NT2/D1 (cell line): Measurements from ENCODE around the gene MSANTD7.
A peak's percentile ranks its signal among the peaks of the same experiment; 100 is the strongest.

Experiments used
- DNase-seq: peaks from one replicate; pipeline ENCODE4 v3.0.0-alpha.2; 2011; ENCODE audit warnings: low read depth, low spot score
- H3K27me3 ChIP-seq: 2 replicates; pipeline ENCODE4 v1.6.0; 2011; ENCODE audit warnings: mild to moderate bottlenecking; ENCODE audit not compliant: insufficient read length, insufficient read depth
- H3K36me3 ChIP-seq: 2 replicates; pipeline ENCODE4 v1.6.1; 2011; ENCODE audit warnings: mild to moderate bottlenecking, low read length, mixed read lengths; ENCODE audit not compliant: insufficient read depth, insufficient read length
- H3K4me1 ChIP-seq: 2 replicates; pipeline ENCODE4 v1.5.1; 2011; ENCODE audit not compliant: insufficient read depth, insufficient read length
- H3K4me3 ChIP-seq: 2 replicates; pipeline ENCODE4 v1.5.1; 2011; ENCODE audit warnings: low read depth; ENCODE audit not compliant: insufficient read length
- H3K9ac ChIP-seq: 2 replicates; pipeline ENCODE4 v1.6.0; 2011; ENCODE audit warnings: low read depth; ENCODE audit not compliant: insufficient read length
- H3K9me3 ChIP-seq: 2 replicates; pipeline ENCODE4 v1.5.1; 2011; ENCODE audit warnings: mild to moderate bottlenecking, low read length; ENCODE audit not compliant: insufficient read depth
- SUZ12 ChIP-seq: IDR thresholded peaks from 2 replicates; pipeline ENCODE4 v1.6.1; 2011; ENCODE audit not compliant: insufficient read length, insufficient read depth; ENCODE audit errors: extremely low read depth
- YY1 ChIP-seq: IDR thresholded peaks from 2 replicates; pipeline ENCODE4 v1.6.1; 2011; ENCODE audit not compliant: insufficient read length, insufficient read depth
- ZNF274 ChIP-seq: IDR thresholded peaks from 2 replicates; pipeline ENCODE4 v1.6.1; 2011; ENCODE audit warnings: mild to moderate bottlenecking, low read depth, low read length

MSANTD7 gene

GRCh38 chr10:14823966-14824365, 14.1 kb upstream of the MSANTD7 start:
- no peaks in the 10 kb centered on the region for H3K36me3 ChIP-seq
- H3K4me3 ChIP-seq, result no peak overlapping the region
- H3K4me1 ChIP-seq, result no peaks in the 10 kb centered on the region
- H3K27me3 ChIP-seq, result no peaks in the 10 kb centered on the region
- H3K9me3 ChIP-seq, result no peaks in the 10 kb centered on the region
- no peak for DNase-seq
- no peak overlapping the region for H3K9ac ChIP-seq
- no peak for TF ChIP-seq SUZ12
- TF ChIP-seq ZNF274, result no peak
- TF ChIP-seq YY1, result no peak

GRCh38 chr10:14826076-14826829, 11.9 kb upstream of the MSANTD7 start:
- Histone ChIP-seq H3K27me3 (no peaks in the 10 kb centered on the region), H3K4me1 (no peaks in the 10 kb centered on the region), H3K36me3 (no peaks in the 10 kb centered on the region), H3K9ac (no peak overlapping the region), H3K4me3 (no peak overlapping the region), H3K9me3 (no peaks in the 10 kb centered on the region)
- TF ChIP-seq YY1 (no peak), SUZ12 (no peak), ZNF274 (no peak)
- no peak for DNase-seq

- no peaks in the 10 kb centered on the region for H3K36me3 ChIP-seq
- TF ChIP-seq ZNF274 (no peak), YY1 (no peak), SUZ12 (no peak)
- H3K9me3 ChIP-seq, result no peaks in the 10 kb centered on the region
- H3K4me3 ChIP-seq, result no peak overlapping the region
- no peak for DNase-seq
- no peaks in the 10 kb centered on the region for H3K27me3 ChIP-seq
- H3K4me1 ChIP-seq, result no peaks in the 10 kb centered on the region
- no peak overlapping the region for H3K9ac ChIP-seq
Measured at GRCh38 chr10:14833106-14833505, 5.0 kb upstream of the MSANTD7 start.

GRCh38 chr10:14836208-14836607, 1.9 kb upstream of the MSANTD7 start:
- H3K4me3 ChIP-seq, result no peak overlapping the region
- DNase-seq, result no peak
- peaks cover 17% of the 10 kb centered on the region for H3K36me3 ChIP-seq
- no peak overlapping the region for H3K9ac ChIP-seq
- no peaks in the 10 kb centered on the region for H3K27me3 ChIP-seq
- TF ChIP-seq YY1, result no peak
- no peak for TF ChIP-seq ZNF274
- TF ChIP-seq SUZ12, result no peak
- no peaks in the 10 kb centered on the region for H3K9me3 ChIP-seq
- no peaks in the 10 kb centered on the region for H3K4me1 ChIP-seq

- DNase-seq, result no peak
- no peaks in the 10 kb centered on the region for H3K27me3 ChIP-seq
- H3K36me3 ChIP-seq, result peaks cover 26% of the 10 kb centered on the region
- peak overlapping the region; percentile 77 for H3K9ac ChIP-seq
- TF ChIP-seq ZNF274 (no peak), YY1 (no peak), SUZ12 (no peak)
- H3K4me3 ChIP-seq, result peak overlapping the region; percentile 98
- no peaks in the 10 kb centered on the region for H3K4me1 ChIP-seq
- H3K9me3 ChIP-seq, result no peaks in the 10 kb centered on the region
Measured at GRCh38 chr10:14837003-14837756, 926 bp upstream of the MSANTD7 start.

DNA sequence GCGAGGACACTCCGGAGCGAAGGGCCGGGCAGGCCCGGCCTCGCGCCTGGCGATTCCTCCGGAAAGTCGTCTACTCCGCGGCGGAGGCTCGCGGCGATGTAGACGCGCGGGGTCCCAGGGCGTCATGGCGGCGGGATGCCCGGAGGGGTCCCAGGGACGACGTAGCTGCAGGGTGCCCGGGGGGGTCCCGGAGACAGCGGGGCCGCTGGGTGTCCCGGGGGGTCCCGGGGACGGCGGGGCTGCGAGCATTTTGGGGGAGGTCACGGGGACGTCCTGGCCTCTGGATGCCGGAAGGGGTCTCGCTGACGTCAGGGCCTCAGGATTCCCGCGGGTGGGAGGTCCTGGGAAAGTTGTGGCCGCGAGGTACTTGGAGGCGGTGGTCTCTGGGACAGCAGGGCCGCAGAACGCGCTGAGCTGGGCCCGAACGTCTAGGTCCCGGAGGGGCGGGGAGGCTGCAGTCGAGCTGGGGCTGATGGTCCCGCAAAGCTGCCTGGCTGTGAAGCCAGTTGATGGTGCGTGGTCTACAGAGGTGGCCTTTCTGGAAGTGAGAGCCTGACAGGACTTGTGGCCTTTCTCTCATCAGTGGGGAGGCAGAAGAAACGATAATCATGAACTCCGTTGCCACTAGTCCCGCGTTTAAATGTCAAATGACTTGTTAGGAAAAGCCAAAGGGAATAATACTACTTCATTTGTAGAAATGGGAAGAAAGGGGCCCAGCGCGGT, 637 bp downstream of the MSANTD7 start:
- H3K4me3 ChIP-seq, result peak overlapping the region; percentile 98
- no peak for TF ChIP-seq YY1
- TF ChIP-seq SUZ12, result no peak
- TF ChIP-seq ZNF274, result no peak
- no peak for DNase-seq
- no peaks in the 10 kb centered on the region for H3K27me3 ChIP-seq
- peak overlapping the region; percentile 98 for H3K9ac ChIP-seq
- H3K36me3 ChIP-seq, result peaks cover 42% of the 10 kb centered on the region
- no peaks in the 10 kb centered on the region for H3K4me1 ChIP-seq
- H3K9me3 ChIP-seq, result no peaks in the 10 kb centered on the region

- DNase-seq, result no peak
Measured at GRCh38 chr10:14839305-14839695, 1.2 kb downstream of the MSANTD7 start.

More at GRCh38 chr10:14839305-14839695, 1.2 kb downstream of the MSANTD7 start:
- Histone ChIP-seq H3K27me3 (no peaks in the 10 kb centered on the region), H3K9ac (peak overlapping the region; percentile 98), H3K4me1 (no peaks in the 10 kb centered on the region), H3K9me3 (no peaks in the 10 kb centered on the region), H3K36me3 (peaks cover 48% of the 10 kb centered on the region), H3K4me3 (peak overlapping the region; percentile 98)
- TF ChIP-seq YY1 (no peak), SUZ12 (no peak), ZNF274 (no peak)
